NCI-H82 (cell line): Measurements from ENCODE around the gene PRR36.

Source experiments
- DNase-seq: peaks from one replicate; lab custom pipeline; 2025; lab: John Stamatoyannopoulos, UW

Gene PRR36

DNA sequence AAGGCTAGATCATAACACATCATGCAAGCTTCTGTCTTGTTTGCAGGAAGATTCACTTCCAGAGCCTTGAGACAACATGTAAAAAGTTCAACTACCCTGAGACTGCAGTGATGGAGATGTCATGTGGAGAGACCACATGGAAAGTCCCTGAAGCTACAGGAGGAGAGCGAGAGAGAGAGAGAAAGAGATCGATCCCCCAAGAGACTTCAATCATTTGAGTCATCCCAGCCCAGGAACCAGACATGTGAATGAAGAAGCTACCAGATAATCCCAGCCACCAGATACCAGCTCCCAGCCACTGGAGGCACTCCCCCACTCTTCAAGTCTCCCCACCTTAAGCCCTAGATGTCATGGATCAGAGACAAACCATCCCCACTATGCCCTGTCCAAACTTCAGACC is 54.9 kb downstream of the PRR36 start:
- DNase-seq: no peak

- no peak for DNase-seq
Observed at GRCh38 chr19:7818806-7819205, 55.4 kb downstream of the PRR36 start.
